Natural killer cell (primary cell): ENCODE data around the gene OR5AU1. TPM values are rescaled to one million over a fixed set of nuclear protein-coding genes. Genes with fewer than 3 reads are reported as not detected.

Experiments used
- ATAC-seq, 3 donors: fragments of 150-1000 bp in 2 of 3; fragments of 200-7000 bp in 1 of 3; cut with Tn5 transposase; 1 replicate in 1 of 3; 2 replicates in 2 of 3; pipeline ENCODE4 v1.10.0; 2021; ENCODE audit warnings: mild to moderate bottlenecking in 2 of 3, moderate library complexity in 2 of 3
- DNase-seq, 2 donors: peaks; one replicate each; pipeline versions ENCODE4 v3.0.0 to v3.0.0-alpha.2; 2013 to 2021; ENCODE audit warnings: mixed read lengths in 1 of 2
- H3K27ac ChIP-seq: one replicate; pipeline ENCODE4 v1.5.1; 2013; ENCODE audit warnings: mild to moderate bottlenecking, low read length
- H3K27me3 ChIP-seq: one replicate; pipeline ENCODE4 v1.6.1; 2013; ENCODE audit warnings: low read length; ENCODE audit not compliant: control insufficient read depth, insufficient read depth
- H3K36me3 ChIP-seq: one replicate; pipeline ENCODE4 v1.6.1; 2013; ENCODE audit warnings: low read length; ENCODE audit not compliant: control insufficient read depth, insufficient read depth
- H3K4me1 ChIP-seq: one replicate; pipeline ENCODE4 v1.6.1; 2013; ENCODE audit warnings: low read length; ENCODE audit not compliant: control insufficient read depth, insufficient read depth
- H3K4me3 ChIP-seq: one replicate; pipeline ENCODE4 v1.5.1; 2013; ENCODE audit warnings: low read length
- H3K9me3 ChIP-seq: one replicate; pipeline ENCODE4 v1.6.1; 2013; ENCODE audit warnings: low read length; ENCODE audit not compliant: control insufficient read depth, insufficient read depth
- H3K27ac Mint-ChIP-seq, 2 donors: one replicate each; pipeline ENCODE4 v1.8.0; 2022; ENCODE audit warnings: mild to moderate bottlenecking in 2 of 2, mixed read lengths in 2 of 2, moderate library complexity in 1 of 2
- H3K27me3 Mint-ChIP-seq, 2 donors: one replicate each; pipeline ENCODE4 v1.8.0; 2022; ENCODE audit warnings: low read depth in 2 of 2, mixed read lengths in 2 of 2
- H3K36me3 Mint-ChIP-seq: one replicate; pipeline ENCODE4 v1.8.0; 2022; ENCODE audit warnings: mixed read lengths
- H3K4me1 Mint-ChIP-seq, 2 donors: one replicate each; pipeline ENCODE4 v1.8.0; 2022; ENCODE audit warnings: mixed read lengths in 2 of 2
- H3K4me3 Mint-ChIP-seq: one replicate; pipeline ENCODE4 v1.8.0; 2022; ENCODE audit warnings: mild to moderate bottlenecking, moderate library complexity, mixed read lengths
- H3K9me3 Mint-ChIP-seq, 2 donors: one replicate each; pipeline ENCODE4 v1.8.0; 2022; ENCODE audit warnings: mixed read lengths in 2 of 2
- WGBS: methylation state at CpG from one replicate; pipeline ENCODE4 v1.1.7; 2013; ENCODE audit warnings: missing lambda C conversion rate; ENCODE audit not compliant: insufficient coverage; 5-methylcytosine and 5-hydroxymethylcytosine counted together
- intact Hi-C: fragments of 100-400 bp; cut with micrococcal nuclease; formaldehyde crosslinking; loops from one replicate; pipeline ENCODE4 v1.14.2; 2022
- total RNA-seq, 4 donors: library from RNA; stranded (reverse); fragments of 120-200 nt in 1 of 4; gene quantifications; one replicate each; pipeline versions ENCODE4 v1.2.3 to v1.2.4, GENCODE V29; 2013 to 2022
- TF ChIP-seq, protein P1 (sequence below): fragments of 200-600 bp; IDR thresholded peaks from one replicate; pipeline ENCODE4 v1.8.0; 2022; ENCODE audit warnings: antibody characterized with exemption

OR5AU1 gene
- total RNA-seq, 3 donors from 2014 or later (not counting 1 experiment from before 2014, with no cell fraction given) = not detected

DNA sequence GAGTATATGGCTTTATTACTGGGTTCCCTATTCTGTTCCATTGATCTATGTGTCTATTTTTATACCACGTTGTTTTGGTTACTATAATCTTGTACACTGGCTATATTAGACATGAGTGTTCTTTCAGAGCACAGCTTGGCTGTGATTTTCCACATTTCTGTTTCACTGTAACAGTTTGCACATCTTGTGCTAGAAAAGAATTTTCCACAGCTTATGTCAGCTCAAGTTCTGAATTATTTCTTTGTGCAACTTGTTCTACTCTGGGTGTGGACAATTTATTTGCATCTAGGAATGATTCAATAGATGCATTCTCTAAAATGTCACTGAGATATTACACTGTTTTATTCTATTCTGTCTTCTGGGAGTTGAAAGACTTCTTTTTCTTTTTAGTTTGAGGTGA lies 28.4 kb upstream of the OR5AU1 start:
- intact Hi-C loops = no loop called here
- no peak overlapping the region for H3K27ac ChIP-seq
- H3K4me3 ChIP-seq = no peak overlapping the region
- H3K9me3 ChIP-seq = no peaks in the 10 kb centered on the region
- TF ChIP-seq, protein P1, sequence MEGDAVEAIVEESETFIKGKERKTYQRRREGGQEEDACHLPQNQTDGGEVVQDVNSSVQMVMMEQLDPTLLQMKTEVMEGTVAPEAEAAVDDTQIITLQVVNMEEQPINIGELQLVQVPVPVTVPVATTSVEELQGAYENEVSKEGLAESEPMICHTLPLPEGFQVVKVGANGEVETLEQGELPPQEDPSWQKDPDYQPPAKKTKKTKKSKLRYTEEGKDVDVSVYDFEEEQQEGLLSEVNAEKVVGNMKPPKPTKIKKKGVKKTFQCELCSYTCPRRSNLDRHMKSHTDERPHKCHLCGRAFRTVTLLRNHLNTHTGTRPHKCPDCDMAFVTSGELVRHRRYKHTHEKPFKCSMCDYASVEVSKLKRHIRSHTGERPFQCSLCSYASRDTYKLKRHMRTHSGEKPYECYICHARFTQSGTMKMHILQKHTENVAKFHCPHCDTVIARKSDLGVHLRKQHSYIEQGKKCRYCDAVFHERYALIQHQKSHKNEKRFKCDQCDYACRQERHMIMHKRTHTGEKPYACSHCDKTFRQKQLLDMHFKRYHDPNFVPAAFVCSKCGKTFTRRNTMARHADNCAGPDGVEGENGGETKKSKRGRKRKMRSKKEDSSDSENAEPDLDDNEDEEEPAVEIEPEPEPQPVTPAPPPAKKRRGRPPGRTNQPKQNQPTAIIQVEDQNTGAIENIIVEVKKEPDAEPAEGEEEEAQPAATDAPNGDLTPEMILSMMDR = no peak
- Mint-ChIP-seq H3K27me3 (peaks cover 12 to 25% of the 10 kb centered on the region in 2 donors), H3K9me3 (peaks cover 3 to 6% of the 10 kb centered on the region in 2 donors), H3K36me3 (peaks cover 10% of the 10 kb centered on the region), H3K4me1 (no peaks in the 10 kb centered on the region), H3K4me3 (no peak overlapping the region), H3K27ac (no peak overlapping the region)
- DNase-seq = no peak
- no peaks in the 10 kb centered on the region for H3K4me1 ChIP-seq
- H3K27me3 ChIP-seq = peaks cover 5% of the 10 kb centered on the region
- ATAC-seq = no peak
- no peaks in the 10 kb centered on the region for H3K36me3 ChIP-seq
- WGBS = 86% methylated on average over 1 of the region's 1 CpG

DNA sequence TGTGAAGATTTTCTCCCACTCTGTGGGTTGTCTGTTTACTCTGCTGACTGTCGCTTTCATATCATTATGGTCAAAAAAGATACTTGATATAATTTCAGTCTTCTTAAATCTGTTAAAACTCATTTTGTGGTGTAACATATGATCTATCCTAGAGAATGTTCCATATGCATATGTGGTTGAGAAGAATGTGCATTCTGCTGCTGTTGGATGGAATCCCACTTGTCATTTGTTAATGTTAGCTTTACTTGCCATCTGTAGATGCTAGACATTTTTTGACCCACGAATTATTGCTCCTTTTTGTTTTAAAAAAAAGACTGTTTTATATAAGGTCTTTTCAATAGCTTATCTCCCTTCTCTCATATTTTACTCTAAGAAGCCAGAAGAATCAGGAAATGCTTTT lies 26.3 kb upstream of the OR5AU1 start:
- H3K9me3 Mint-ChIP-seq = peaks cover 3 to 6% of the 10 kb centered on the region in 2 donors
- TF ChIP-seq, protein P1 = no peak
- WGBS = no CpG with 5 or more reads among the region's 2 CpGs

DNA sequence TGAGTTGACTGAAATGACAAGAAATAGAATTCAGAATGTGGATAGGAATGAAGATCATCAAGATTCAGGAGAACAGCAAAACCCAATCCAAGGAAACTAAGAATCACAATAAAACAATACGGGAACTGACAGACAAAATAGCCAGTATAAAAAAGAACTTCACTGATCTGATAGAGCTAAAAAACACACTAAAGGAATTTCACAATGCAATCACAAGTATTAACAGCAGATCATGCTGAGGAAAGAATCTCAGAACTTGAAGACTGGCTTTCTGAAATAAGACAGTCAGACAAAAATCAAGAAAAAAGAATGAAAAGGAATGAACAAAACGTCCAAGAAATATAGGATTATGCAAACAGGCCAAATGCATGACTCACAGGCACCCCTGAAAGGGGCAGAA lies 15.3 kb upstream of the OR5AU1 start:
- no peaks in the 10 kb centered on the region for H3K27me3 ChIP-seq
- Mint-ChIP-seq H3K4me1 (no peaks in the 10 kb centered on the region), H3K27me3 (peaks cover 37 to 55% of the 10 kb centered on the region in 2 donors), H3K27ac (no peak overlapping the region), H3K4me3 (no peak overlapping the region), H3K9me3 (peaks cover 0 to 2% of the 10 kb centered on the region in 2 donors), H3K36me3 (no peaks in the 10 kb centered on the region)
- no peaks in the 10 kb centered on the region for H3K9me3 ChIP-seq
- no peaks in the 10 kb centered on the region for H3K4me1 ChIP-seq
- H3K4me3 ChIP-seq = no peak overlapping the region
- intact Hi-C loops = no loop called here
- ATAC-seq (no peak), DNase-seq (no peak)
- no peak overlapping the region for H3K27ac ChIP-seq
- no peaks in the 10 kb centered on the region for H3K36me3 ChIP-seq
- TF ChIP-seq, protein P1 = no peak
- 68% methylated on average over 2 of the region's 2 CpGs for WGBS

More for the DNA sequence above, 26.3 kb upstream of the OR5AU1 start:
- no peak overlapping the region for H3K4me3 ChIP-seq
- Mint-ChIP-seq H3K27ac (no peak overlapping the region), H3K4me1 (no peaks in the 10 kb centered on the region), H3K27me3 (peaks cover 16 to 33% of the 10 kb centered on the region in 2 donors), H3K4me3 (no peak overlapping the region), H3K36me3 (peaks cover 10% of the 10 kb centered on the region)
- H3K36me3 ChIP-seq = no peaks in the 10 kb centered on the region
- no peaks in the 10 kb centered on the region for H3K9me3 ChIP-seq
- no peak for DNase-seq
- H3K27ac ChIP-seq = no peak overlapping the region
- no peaks in the 10 kb centered on the region for H3K4me1 ChIP-seq
- ATAC-seq = no peak
- intact Hi-C loops = no loop called here
- peaks cover 5% of the 10 kb centered on the region for H3K27me3 ChIP-seq

DNA sequence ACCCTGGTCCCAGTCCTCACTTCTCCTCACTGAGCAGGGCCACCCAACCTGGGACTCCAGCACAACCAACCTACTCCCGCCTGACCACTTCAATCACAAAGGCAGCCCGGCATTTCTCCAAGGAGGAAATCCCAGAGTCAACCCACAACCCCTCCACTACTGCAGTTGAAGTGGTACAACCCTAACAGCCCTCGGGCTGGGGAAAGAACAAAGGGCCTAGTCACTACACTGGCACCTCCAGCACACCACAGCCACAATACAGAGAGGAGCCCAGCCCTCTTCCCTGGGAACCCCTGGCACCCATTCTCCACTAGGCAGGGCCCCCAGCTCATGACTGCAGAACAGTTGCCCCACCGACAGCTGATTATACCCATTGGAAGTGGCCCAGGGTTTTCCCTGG lies 13.7 kb upstream of the OR5AU1 start:
- Histone ChIP-seq H3K27me3 (no peaks in the 10 kb centered on the region), H3K36me3 (no peaks in the 10 kb centered on the region), H3K27ac (no peak overlapping the region), H3K9me3 (no peaks in the 10 kb centered on the region), H3K4me3 (no peak overlapping the region), H3K4me1 (no peaks in the 10 kb centered on the region)
- intact Hi-C loops = no loop called here
- H3K27me3 Mint-ChIP-seq = peaks cover 38 to 54% of the 10 kb centered on the region in 2 donors
- H3K4me3 Mint-ChIP-seq = no peak overlapping the region
- H3K36me3 Mint-ChIP-seq = no peaks in the 10 kb centered on the region
- H3K27ac Mint-ChIP-seq = no peak overlapping the region
- H3K4me1 Mint-ChIP-seq = no peaks in the 10 kb centered on the region
- ATAC-seq (no peak), DNase-seq (no peak)
- TF ChIP-seq, protein P1 = no peak
- peaks cover 0 to 2% of the 10 kb centered on the region in 2 donors for H3K9me3 Mint-ChIP-seq
- 81% methylated on average over 4 of the region's 4 CpGs for WGBS
